Nephron (organoid): ENCODE results near the gene BRD1.

Experiments
- H3K27ac Mint-ChIP-seq, 3 experiments: 2 replicates each; pipeline ENCODE4 v1.8.0; 2020; ENCODE audit warnings: mixed read lengths in 3 of 3, mild to moderate bottlenecking in 2 of 3, moderate library complexity in 1 of 3
- H3K27me3 Mint-ChIP-seq: 2 replicates; pipeline ENCODE4 v1.8.0; 2021; ENCODE audit warnings: low read depth, mild to moderate bottlenecking, moderate library complexity, mixed read lengths
- H3K36me3 Mint-ChIP-seq: 2 replicates; pipeline ENCODE4 v1.8.0; 2020; ENCODE audit warnings: low read depth, mixed read lengths
- H3K4me1 Mint-ChIP-seq: 2 replicates; pipeline ENCODE4 v1.8.0; 2020; ENCODE audit warnings: mixed read lengths
- H3K4me3 Mint-ChIP-seq, 3 experiments: 2 replicates each; pipeline ENCODE4 v1.8.0; 2020; ENCODE audit warnings: mild to moderate bottlenecking in 3 of 3, mixed read lengths in 3 of 3, moderate library complexity in 2 of 3
- H3K9me3 Mint-ChIP-seq: 2 replicates; pipeline ENCODE4 v1.8.0; 2020; ENCODE audit warnings: mixed read lengths
- TF ChIP-seq, protein P1 (sequence below), 3 experiments: fragments of 200-600 bp; sonication (generic); IDR thresholded peaks; one replicate each; pipeline ENCODE4 v1.5.0; 2021; ENCODE audit warnings: antibody characterized with exemption in 3 of 3; ENCODE audit not compliant: unreplicated experiment in 3 of 3

The BRD1 gene

DNA sequence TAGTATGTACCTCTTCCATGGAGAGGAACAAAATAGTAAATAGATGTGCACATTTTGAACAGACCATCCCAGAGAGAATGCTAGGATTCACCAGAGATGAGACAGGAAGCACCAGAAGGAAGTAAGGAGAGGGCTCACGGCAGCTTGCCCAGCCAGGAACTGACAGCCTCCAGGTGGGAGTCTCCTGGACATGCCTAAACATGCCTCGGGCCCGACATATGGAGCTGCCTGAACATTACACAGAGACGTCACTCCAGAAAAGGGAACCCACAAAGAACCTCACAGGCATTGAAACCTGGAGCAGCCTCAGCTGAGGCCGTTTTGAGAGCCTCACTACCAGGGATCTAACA, 67.4 kb downstream of the BRD1 start:
- TF ChIP-seq, protein P1, sequence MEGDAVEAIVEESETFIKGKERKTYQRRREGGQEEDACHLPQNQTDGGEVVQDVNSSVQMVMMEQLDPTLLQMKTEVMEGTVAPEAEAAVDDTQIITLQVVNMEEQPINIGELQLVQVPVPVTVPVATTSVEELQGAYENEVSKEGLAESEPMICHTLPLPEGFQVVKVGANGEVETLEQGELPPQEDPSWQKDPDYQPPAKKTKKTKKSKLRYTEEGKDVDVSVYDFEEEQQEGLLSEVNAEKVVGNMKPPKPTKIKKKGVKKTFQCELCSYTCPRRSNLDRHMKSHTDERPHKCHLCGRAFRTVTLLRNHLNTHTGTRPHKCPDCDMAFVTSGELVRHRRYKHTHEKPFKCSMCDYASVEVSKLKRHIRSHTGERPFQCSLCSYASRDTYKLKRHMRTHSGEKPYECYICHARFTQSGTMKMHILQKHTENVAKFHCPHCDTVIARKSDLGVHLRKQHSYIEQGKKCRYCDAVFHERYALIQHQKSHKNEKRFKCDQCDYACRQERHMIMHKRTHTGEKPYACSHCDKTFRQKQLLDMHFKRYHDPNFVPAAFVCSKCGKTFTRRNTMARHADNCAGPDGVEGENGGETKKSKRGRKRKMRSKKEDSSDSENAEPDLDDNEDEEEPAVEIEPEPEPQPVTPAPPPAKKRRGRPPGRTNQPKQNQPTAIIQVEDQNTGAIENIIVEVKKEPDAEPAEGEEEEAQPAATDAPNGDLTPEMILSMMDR (IDR thresholded peaks at IDR 0.05; ENCODE audit: unreplicated experiment in 3 of 3): no peak
- no peak overlapping the region for H3K27ac Mint-ChIP-seq
- H3K36me3 Mint-ChIP-seq: no peaks in the 10 kb centered on the region
- no peak overlapping the region for H3K4me3 Mint-ChIP-seq
- H3K9me3 Mint-ChIP-seq: peaks cover 6% of the 10 kb centered on the region
- H3K4me1 Mint-ChIP-seq: peaks cover 10% of the 10 kb centered on the region
- H3K27me3 Mint-ChIP-seq: peaks cover 10% of the 10 kb centered on the region

DNA sequence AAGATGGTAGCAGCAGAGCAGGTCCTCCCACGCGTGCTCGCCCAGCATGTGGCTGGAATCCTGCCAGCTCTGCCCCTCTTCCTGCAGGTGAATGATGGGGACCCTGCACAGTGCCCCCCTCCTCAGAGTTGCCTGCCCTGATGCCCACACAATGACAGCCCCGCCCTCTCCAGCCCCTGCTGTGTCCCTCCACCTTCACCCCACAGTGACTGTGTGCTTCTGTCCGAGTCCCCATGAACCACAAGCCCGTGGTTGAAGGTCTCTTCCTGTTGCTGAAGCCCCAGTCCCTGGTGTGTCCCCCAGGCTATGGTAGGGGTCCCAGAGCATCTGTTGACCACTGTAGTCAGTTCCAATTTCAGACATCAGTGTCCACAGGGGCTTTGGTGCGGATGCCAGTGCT, 71.0 kb downstream of the BRD1 start:
- H3K9me3 Mint-ChIP-seq: peaks cover 6% of the 10 kb centered on the region

GRCh38 chr22:49756201-49756600, 71.5 kb downstream of the BRD1 start:
- TF ChIP-seq, protein P1 (IDR thresholded peaks at IDR 0.05; ENCODE audit: unreplicated experiment in 3 of 3): no peak
- Mint-ChIP-seq H3K4me1 (peaks cover 5% of the 10 kb centered on the region), H3K9me3 (peaks cover 6% of the 10 kb centered on the region), H3K4me3 (no peak overlapping the region), H3K27me3 (peaks cover 14% of the 10 kb centered on the region), H3K36me3 (no peaks in the 10 kb centered on the region), H3K27ac (no peak overlapping the region)

More for the DNA sequence above, 71.0 kb downstream of the BRD1 start:
- Mint-ChIP-seq H3K4me3 (no peak overlapping the region), H3K4me1 (peaks cover 5% of the 10 kb centered on the region), H3K27me3 (peaks cover 14% of the 10 kb centered on the region), H3K27ac (no peak overlapping the region), H3K36me3 (no peaks in the 10 kb centered on the region)
- TF ChIP-seq, protein P1 (IDR thresholded peaks at IDR 0.05; ENCODE audit: unreplicated experiment in 3 of 3): no peak

DNA sequence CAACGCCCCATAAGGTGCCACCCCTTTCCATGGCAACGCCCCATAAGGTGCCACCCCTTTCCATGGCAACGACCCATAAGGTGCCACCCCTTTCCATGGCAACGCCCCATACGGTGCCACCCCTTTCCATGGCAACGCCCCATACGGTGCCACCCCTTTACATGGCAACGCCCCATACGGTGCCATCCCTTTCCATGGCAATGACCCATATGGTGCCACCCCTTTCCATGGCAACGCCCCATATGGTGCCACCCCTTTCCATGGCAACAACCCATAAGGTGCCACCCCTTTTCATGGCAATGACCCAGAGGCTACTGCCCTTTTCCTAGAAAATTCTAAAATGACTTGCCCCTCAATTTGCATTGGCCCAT, 72.1 kb downstream of the BRD1 start:
- Mint-ChIP-seq H3K4me3 (no peak overlapping the region), H3K4me1 (peaks cover 5% of the 10 kb centered on the region), H3K27me3 (peaks cover 14% of the 10 kb centered on the region), H3K36me3 (no peaks in the 10 kb centered on the region), H3K9me3 (peaks cover 6% of the 10 kb centered on the region), H3K27ac (no peak overlapping the region)
- TF ChIP-seq, protein P1 (IDR thresholded peaks at IDR 0.05; ENCODE audit: unreplicated experiment in 3 of 3): no peak

- H3K36me3 Mint-ChIP-seq: no peaks in the 10 kb centered on the region
- H3K27me3 Mint-ChIP-seq: peaks cover 14% of the 10 kb centered on the region
- H3K9me3 Mint-ChIP-seq: peaks cover 6% of the 10 kb centered on the region
- no peak overlapping the region for H3K27ac Mint-ChIP-seq
- peaks cover 1% of the 10 kb centered on the region for H3K4me1 Mint-ChIP-seq
- TF ChIP-seq, protein P1 (IDR thresholded peaks at IDR 0.05; ENCODE audit: unreplicated experiment in 3 of 3): no peak
- H3K4me3 Mint-ChIP-seq: no peak overlapping the region
Measured at GRCh38 chr22:49754696-49755630, 72.7 kb downstream of the BRD1 start.
